SK-N-SH treated with all-trans-retinoic acid at 6 μM for 48 hours (cell line): ENCODE measurements around the gene KANSL1L.
A peak's percentile ranks its signal among the peaks of the same experiment; 100 is the strongest.
"Not testable (repeated sequence)": the region's sequence is repeated elsewhere in the genome, so short reads cannot be mapped to it uniquely, and the experiment has no call there.

Source experiments
- ATAC-seq: fragments of 200-7000 bp; cut with Tn5 transposase; 3 replicates; pipeline ENCODE4 v1.9.1; 2020; ENCODE audit warnings: mild to moderate bottlenecking, moderate library complexity
- ARNTL ChIP-seq: fragments of 450-650 bp; formaldehyde crosslinking; IDR thresholded peaks from 2 replicates; pipeline ENCODE4 v1.5.0; 2020; ENCODE audit warnings: low read depth, mild to moderate bottlenecking, moderate library complexity, borderline replicate concordance
- BACH2 ChIP-seq: fragments of 250-450 bp; sonication (Bioruptor Pico); IDR thresholded peaks from 2 replicates; pipeline ENCODE4 v1.9.0; 2021; ENCODE audit warnings: mild to moderate bottlenecking, borderline replicate concordance
- CSDC2 ChIP-seq: fragments of 250-450 bp; sonication (Bioruptor Pico); IDR thresholded peaks from 2 replicates; pipeline ENCODE4 v1.5.0; 2020; ENCODE audit warnings: mild to moderate bottlenecking, moderate library complexity
- ESRRG ChIP-seq: fragments of 250-450 bp; sonication (Bioruptor Pico); IDR thresholded peaks from 2 replicates; pipeline ENCODE4 v1.6.1; 2021; ENCODE audit warnings: mild to moderate bottlenecking
- GLIS3 ChIP-seq: fragments of 250-450 bp; sonication (Bioruptor Pico); IDR thresholded peaks from 2 replicates; pipeline ENCODE4 v1.5.0; 2020; ENCODE audit warnings: mild to moderate bottlenecking, moderate library complexity
- ISL1 ChIP-seq: fragments of 250-450 bp; sonication (Bioruptor Pico); IDR thresholded peaks from 2 replicates; pipeline ENCODE4 v2.1.2; 2022; ENCODE audit warnings: mild to moderate bottlenecking, moderate library complexity
- PPARA ChIP-seq: fragments of 250-450 bp; sonication (Bioruptor Pico); IDR thresholded peaks from 2 replicates; pipeline ENCODE4 v1.5.0; 2020; ENCODE audit warnings: mild to moderate bottlenecking, borderline replicate concordance
- SNAI2 ChIP-seq: fragments of 250-450 bp; sonication (Bioruptor Pico); IDR thresholded peaks from 2 replicates; pipeline ENCODE4 v1.5.0; 2020; ENCODE audit warnings: mild to moderate bottlenecking, moderate library complexity
- TCF4 ChIP-seq: fragments of 250-450 bp; sonication (Bioruptor Pico); IDR thresholded peaks from 2 replicates; pipeline ENCODE4 v1.8.0; 2021; ENCODE audit warnings: mild to moderate bottlenecking, moderate library complexity, borderline replicate concordance
- TOX ChIP-seq: fragments of 250-450 bp; sonication (Bioruptor Pico); IDR thresholded peaks from 2 replicates; pipeline ENCODE4 v1.8.0; 2021; ENCODE audit warnings: mild to moderate bottlenecking, moderate library complexity, borderline replicate concordance
- ZC3H10 ChIP-seq: fragments of 250-450 bp; sonication (Bioruptor Pico); IDR thresholded peaks from 2 replicates; pipeline ENCODE4 v1.5.1; 2021; ENCODE audit warnings: mild to moderate bottlenecking, moderate library complexity
- ZFP30 ChIP-seq: fragments of 450-650 bp; formaldehyde crosslinking; IDR thresholded peaks from 2 replicates; pipeline ENCODE4 v1.5.0; 2022; ENCODE audit warnings: mild to moderate bottlenecking, moderate library complexity
- ZNF565 ChIP-seq: fragments of 450-650 bp; formaldehyde crosslinking; conservative IDR thresholded peaks from 2 replicates; pipeline ENCODE4 v1.5.0; 2020; ENCODE audit warnings: low read depth, mild to moderate bottlenecking, moderate library complexity
- ZNF8 ChIP-seq: fragments of 450-650 bp; formaldehyde crosslinking; IDR thresholded peaks from 2 replicates; pipeline ENCODE4 v1.5.0; 2020; ENCODE audit warnings: mild to moderate bottlenecking, moderate library complexity
- TF ChIP-seq, protein P1 (sequence below): fragments of 250-450 bp; sonication (Bioruptor Pico); IDR thresholded peaks from 2 replicates; pipeline ENCODE4 v1.8.0; 2021; ENCODE audit warnings: low read depth, mild to moderate bottlenecking, moderate library complexity, borderline replicate concordance
- TF ChIP-seq, protein P2 (sequence below): fragments of 250-450 bp; sonication (Bioruptor Pico); IDR thresholded peaks from 2 replicates; pipeline ENCODE4 v1.8.0; 2020; ENCODE audit warnings: mild to moderate bottlenecking, moderate library complexity, borderline replicate concordance

Gene KANSL1L

DNA sequence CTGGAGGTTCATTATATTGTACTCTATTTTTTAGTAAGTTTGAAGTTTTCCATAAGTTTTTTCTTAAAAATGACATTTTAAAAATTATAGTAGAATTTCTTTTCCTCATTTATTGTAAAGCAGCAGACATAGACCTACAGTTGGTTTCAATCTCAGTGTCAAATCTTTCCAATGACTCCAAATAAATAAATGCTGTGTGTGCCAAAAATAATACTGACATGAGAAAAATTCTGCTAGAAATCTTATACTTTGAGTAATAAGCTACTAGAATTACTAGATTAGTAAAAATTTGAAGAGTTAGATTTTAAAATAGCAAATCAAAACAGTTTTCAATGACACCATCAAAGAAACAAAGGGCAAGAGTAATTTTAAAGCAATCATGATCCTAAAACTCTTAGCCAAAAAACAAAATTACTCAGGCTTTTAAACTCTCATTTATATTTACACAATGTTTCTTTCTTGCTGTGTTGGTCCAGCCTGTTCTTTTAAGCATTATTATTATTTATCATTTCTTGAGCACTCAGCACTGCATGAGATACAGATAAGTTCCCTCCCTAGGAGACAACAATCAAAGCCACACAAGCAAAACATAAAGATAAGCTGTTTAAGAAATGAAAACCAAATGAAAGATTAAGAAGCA is 8.3 kb upstream of the KANSL1L start:
- no peak for ATAC-seq
- TF ChIP-seq TCF4 (no peak), TOX (CRISPR knock-in tag) (no peak)
- TF ChIP-seq, protein P1, sequence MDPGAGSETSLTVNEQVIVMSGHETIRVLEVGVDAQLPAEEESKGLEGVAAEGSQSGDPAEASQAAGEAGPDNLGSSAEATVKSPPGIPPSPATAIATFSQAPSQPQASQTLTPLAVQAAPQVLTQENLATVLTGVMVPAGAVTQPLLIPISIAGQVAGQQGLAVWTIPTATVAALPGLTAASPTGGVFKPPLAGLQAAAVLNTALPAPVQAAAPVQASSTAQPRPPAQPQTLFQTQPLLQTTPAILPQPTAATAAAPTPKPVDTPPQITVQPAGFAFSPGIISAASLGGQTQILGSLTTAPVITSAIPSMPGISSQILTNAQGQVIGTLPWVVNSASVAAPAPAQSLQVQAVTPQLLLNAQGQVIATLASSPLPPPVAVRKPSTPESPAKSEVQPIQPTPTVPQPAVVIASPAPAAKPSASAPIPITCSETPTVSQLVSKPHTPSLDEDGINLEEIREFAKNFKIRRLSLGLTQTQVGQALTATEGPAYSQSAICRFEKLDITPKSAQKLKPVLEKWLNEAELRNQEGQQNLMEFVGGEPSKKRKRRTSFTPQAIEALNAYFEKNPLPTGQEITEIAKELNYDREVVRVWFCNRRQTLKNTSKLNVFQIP (CRISPR knock-in tag) = no peak

DNA sequence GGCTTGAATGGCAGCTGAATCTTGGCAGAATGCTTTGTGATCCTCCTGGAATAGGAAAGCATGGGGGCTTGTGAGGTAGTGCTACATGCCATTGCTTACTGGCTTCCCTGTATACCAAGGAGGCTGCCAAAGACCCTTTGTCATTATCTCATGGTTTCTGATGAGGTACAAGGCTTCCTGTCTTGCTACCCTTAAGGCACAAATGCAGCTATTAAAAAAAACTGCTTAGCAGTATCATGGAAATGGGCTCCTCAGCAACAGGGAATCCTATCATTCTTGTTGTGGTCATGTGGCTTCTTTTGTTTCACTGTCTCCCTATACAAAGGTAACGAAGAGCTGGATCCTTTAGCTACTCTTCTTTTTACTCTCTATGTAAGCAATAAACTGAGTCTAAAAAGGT is 6.6 kb upstream of the KANSL1L start:
- ATAC-seq = no peak
- TF ChIP-seq ZFP30 (CRISPR knock-in tag) (no peak), TOX (CRISPR knock-in tag) (no peak), BACH2 (CRISPR knock-in tag) (no peak), ISL1 (CRISPR knock-in tag) (no peak), ZC3H10 (CRISPR knock-in tag) (no peak), SNAI2 (CRISPR knock-in tag) (no peak), PPARA (CRISPR knock-in tag) (no peak), CSDC2 (no peak), GLIS3 (CRISPR knock-in tag) (no peak), ZNF565 (CRISPR knock-in tag) (no peak)

DNA sequence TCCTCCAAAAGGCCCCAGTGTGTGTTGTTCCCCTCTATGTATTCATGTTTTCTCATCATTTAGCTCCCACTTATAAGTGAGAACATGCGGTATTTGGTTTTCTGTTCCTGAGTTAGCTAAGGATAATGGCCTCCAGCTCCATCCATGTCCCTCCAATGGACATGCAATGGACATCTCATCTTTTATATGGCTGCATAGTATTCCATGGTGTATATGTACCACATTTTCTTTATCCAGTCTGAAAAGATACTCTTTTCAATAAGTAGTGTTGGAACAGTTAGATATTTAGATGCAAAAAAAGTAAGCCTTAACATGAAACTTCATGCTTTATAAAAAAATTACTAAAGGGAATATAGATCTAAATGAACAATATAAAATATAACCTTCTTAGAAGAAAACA is 5.9 kb upstream of the KANSL1L start:
- peak; percentile 75; the same call in 1 of the 2 replicates for TF ChIP-seq ZNF8 (CRISPR knock-in tag)
- ATAC-seq = not testable (repeated sequence)

DNA sequence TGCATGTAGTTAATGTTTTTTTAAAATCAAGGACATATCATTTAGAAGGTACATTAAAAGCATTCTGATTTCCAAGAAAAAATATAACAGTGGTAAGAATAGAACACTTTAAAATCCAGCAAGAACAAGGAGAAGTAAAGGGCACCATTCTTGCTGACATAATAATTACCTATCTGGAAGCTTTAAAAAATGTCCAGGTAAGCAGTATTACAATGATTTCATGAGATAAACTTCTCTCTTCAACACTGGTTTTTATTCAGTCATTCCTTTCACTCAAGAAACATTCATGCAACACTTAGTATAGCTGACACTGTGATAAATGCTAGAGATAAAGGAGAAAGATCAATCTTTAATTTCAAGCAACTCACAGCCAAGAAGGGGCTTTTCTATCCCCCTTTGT is 2.9 kb upstream of the KANSL1L start:
- no peak for ATAC-seq
- no peak for TF ChIP-seq CSDC2

DNA sequence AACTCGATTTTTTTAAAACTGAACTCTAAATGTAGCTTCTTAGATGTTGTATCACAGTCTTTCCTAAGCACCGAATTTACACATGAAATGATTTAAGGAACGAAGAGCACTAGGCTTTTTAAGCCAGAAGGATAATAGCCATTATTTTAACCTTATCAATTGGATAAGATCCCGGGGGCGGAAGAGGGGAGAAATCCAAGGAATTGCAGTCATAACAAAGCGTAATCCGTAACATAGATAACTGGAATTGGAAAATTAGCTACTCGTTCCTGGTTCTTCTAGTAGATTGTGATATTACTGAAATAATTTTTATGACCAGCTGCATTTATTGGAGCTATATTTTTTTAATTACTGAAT is 988 bp upstream of the KANSL1L start:
- no peak for ATAC-seq
- TF ChIP-seq, protein P2, sequence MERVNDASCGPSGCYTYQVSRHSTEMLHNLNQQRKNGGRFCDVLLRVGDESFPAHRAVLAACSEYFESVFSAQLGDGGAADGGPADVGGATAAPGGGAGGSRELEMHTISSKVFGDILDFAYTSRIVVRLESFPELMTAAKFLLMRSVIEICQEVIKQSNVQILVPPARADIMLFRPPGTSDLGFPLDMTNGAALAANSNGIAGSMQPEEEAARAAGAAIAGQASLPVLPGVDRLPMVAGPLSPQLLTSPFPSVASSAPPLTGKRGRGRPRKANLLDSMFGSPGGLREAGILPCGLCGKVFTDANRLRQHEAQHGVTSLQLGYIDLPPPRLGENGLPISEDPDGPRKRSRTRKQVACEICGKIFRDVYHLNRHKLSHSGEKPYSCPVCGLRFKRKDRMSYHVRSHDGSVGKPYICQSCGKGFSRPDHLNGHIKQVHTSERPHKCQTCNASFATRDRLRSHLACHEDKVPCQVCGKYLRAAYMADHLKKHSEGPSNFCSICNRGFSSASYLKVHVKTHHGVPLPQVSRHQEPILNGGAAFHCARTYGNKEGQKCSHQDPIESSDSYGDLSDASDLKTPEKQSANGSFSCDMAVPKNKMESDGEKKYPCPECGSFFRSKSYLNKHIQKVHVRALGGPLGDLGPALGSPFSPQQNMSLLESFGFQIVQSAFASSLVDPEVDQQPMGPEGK (CRISPR knock-in tag) = no peak
- TF ChIP-seq ESRRG (CRISPR knock-in tag) (no peak), ZC3H10 (CRISPR knock-in tag) (no peak), TOX (CRISPR knock-in tag) (no peak), TCF4 (no peak)
- TF ChIP-seq, protein P1 (CRISPR knock-in tag) = no peak

DNA sequence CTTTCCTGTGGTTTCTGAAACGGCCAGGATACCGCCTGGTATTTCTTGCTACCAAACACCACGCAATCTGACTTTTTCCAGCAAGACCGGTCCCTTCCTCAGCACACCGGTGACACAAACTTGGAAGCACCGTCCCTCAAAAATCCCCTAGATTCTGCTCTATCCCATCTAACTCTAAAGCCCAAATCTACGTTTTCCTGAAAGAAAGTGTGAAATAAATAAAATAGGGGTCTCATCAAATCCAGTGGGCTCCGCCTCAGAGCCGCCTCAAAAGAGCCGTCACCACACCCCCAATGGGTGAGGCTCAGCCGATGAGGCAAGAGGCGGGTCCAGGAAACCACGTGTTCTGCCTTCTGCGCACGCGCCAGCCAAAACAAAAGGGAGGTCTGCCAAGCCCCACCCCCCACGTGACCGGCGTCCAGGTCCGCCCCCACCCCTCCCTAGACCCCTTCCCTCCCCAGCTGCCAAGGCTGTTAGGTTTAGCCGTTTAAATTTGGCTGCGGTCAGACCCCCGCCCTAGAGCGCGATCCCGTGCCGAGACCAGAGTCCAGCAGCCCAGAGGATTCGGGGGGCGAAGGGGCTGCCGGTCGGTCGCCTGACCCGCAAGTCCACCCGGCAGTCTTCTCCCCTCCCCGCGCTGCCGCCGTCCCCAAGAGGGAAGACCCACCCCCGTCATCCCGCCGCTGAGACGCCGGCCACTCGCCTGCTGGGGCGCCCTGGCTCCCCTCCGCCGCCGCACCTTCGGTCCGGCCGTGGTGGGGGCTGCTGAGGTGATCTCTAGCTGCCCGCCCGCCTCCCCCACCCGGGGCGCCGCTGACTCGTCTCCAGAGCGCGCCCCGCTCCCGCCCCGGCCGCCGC is 534 bp downstream of the KANSL1L start:
- TF ChIP-seq, protein P1 (CRISPR knock-in tag) = no peak
- TF ChIP-seq, protein P2 (CRISPR knock-in tag) = 0 out of 2 replicates have a peak, but pooled peaks have one; percentile 14
- TF ChIP-seq TCF4 (no peak), SNAI2 (CRISPR knock-in tag) (no peak), ARNTL (CRISPR knock-in tag) (no peak), BACH2 (CRISPR knock-in tag) (no peak)
- ATAC-seq = peak; percentile 83
